ENCODE measurements around the gene CLASRP.

DNA sequence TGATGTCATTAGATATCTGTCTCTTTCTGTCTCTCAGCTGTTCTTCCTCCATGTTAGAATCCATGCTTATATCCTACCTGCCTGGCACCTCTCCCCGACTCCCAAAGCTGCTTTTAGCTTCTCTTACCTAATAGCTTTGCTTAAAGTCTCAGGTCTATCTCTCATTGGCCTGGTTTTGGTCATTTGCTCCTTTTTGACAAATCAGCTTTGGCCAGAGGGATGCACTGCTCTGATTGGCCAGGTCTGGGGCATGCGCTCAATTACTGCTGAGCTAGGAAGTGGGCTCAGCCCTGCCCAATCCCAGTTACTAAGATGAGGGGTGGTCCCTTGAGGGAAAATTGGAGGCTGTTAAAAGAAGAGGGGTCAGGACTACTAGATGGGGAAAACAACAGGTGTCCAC lies 11.5 kb upstream of the CLASRP start:
- TF ChIP-seq USF2 (IDR thresholded peaks at IDR 0.05) (peak; percentile 10; the same call in 1 of the 2 replicates), JUNB (IDR thresholded peaks at IDR 0.05) (no peak), POLR2A (IDR thresholded peaks at IDR 0.05; ENCODE audit: low read length) (no peak), BCL3 (IDR thresholded peaks at IDR 0.05) (no peak), JUN (IDR thresholded peaks at IDR 0.05) (no peak), RAD21 (conservative IDR thresholded peaks at IDR 0.05 in 1 of 2, IDR thresholded peaks at IDR 0.05 in 1 of 2) (no peak), HDAC2 (IDR thresholded peaks at IDR 0.05) (no peak), FOXS1 (CRISPR knock-in tag; IDR thresholded peaks at IDR 0.05) (no peak), RFX5 (IDR thresholded peaks at IDR 0.05) (no peak), ZNF302 (CRISPR knock-in tag; IDR thresholded peaks at IDR 0.05) (no peak), MYC (IDR thresholded peaks at IDR 0.05; ENCODE audit: borderline replicate concordance, low read length) (no peak), EHMT2 (IDR thresholded peaks at IDR 0.05; ENCODE audit: low read depth) (no peak)
- TF ChIP-seq, protein P1, sequence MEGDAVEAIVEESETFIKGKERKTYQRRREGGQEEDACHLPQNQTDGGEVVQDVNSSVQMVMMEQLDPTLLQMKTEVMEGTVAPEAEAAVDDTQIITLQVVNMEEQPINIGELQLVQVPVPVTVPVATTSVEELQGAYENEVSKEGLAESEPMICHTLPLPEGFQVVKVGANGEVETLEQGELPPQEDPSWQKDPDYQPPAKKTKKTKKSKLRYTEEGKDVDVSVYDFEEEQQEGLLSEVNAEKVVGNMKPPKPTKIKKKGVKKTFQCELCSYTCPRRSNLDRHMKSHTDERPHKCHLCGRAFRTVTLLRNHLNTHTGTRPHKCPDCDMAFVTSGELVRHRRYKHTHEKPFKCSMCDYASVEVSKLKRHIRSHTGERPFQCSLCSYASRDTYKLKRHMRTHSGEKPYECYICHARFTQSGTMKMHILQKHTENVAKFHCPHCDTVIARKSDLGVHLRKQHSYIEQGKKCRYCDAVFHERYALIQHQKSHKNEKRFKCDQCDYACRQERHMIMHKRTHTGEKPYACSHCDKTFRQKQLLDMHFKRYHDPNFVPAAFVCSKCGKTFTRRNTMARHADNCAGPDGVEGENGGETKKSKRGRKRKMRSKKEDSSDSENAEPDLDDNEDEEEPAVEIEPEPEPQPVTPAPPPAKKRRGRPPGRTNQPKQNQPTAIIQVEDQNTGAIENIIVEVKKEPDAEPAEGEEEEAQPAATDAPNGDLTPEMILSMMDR (IDR thresholded peaks at IDR 0.05) = no peak

All from A549 (cell line).